ENCODE data around the gene PPP4R4. TPM values are rescaled to one million over a fixed set of nuclear protein-coding genes. Genes with fewer than 3 reads are reported as not detected.

Gene PPP4R4
- total RNA-seq, 1 experiment from 2014 or later: not detected

- DNase-seq: no peak
- ChIA-PET CTCF (no interaction called here), POLR2A (ENCODE audit: unreplicated experiment) (no interaction called here)
- Histone ChIP-seq H3K9me3 (ENCODE audit: insufficient read depth, low read depth) (no peaks in the 10 kb centered on the region), H3K36me3 (ENCODE audit: low read depth) (no peaks in the 10 kb centered on the region), H3K27ac (no peak overlapping the region), H3K79me2 (ENCODE audit: low read depth) (no peaks in the 10 kb centered on the region), H4K20me1 (ENCODE audit: insufficient read depth) (no peaks in the 10 kb centered on the region), H3K4me2 (no peak overlapping the region), H3F3A (ENCODE audit: insufficient read depth, low read depth) (no peaks in the 10 kb centered on the region), H3K4me1 (replicated peaks; ENCODE audit: insufficient read depth) (no peaks in the 10 kb centered on the region), H3K4me3 (no peak overlapping the region), H2AFZ (no peak overlapping the region), H3K27me3 (ENCODE audit: insufficient read depth, low read depth) (peaks cover 36% of the 10 kb centered on the region), H3K9me2 (ENCODE audit: insufficient read depth) (no peaks in the 10 kb centered on the region)
- TF ChIP-seq, protein P1, sequence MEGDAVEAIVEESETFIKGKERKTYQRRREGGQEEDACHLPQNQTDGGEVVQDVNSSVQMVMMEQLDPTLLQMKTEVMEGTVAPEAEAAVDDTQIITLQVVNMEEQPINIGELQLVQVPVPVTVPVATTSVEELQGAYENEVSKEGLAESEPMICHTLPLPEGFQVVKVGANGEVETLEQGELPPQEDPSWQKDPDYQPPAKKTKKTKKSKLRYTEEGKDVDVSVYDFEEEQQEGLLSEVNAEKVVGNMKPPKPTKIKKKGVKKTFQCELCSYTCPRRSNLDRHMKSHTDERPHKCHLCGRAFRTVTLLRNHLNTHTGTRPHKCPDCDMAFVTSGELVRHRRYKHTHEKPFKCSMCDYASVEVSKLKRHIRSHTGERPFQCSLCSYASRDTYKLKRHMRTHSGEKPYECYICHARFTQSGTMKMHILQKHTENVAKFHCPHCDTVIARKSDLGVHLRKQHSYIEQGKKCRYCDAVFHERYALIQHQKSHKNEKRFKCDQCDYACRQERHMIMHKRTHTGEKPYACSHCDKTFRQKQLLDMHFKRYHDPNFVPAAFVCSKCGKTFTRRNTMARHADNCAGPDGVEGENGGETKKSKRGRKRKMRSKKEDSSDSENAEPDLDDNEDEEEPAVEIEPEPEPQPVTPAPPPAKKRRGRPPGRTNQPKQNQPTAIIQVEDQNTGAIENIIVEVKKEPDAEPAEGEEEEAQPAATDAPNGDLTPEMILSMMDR (conservative IDR thresholded peaks at IDR 0.05): no peak
- no peak for TF ChIP-seq EZH2 (IDR thresholded peaks at IDR 0.05; ENCODE audit: low read depth)
- intact Hi-C loops (cut with micrococcal nuclease; ENCODE audit: unreplicated experiment): no loop called here
- no TSS peak for BruUV-seq (replicated peaks)
These were observed 117.9 kb downstream of the PPP4R4 start for GRCh38 chr14:94291906-94292525.

DNA sequence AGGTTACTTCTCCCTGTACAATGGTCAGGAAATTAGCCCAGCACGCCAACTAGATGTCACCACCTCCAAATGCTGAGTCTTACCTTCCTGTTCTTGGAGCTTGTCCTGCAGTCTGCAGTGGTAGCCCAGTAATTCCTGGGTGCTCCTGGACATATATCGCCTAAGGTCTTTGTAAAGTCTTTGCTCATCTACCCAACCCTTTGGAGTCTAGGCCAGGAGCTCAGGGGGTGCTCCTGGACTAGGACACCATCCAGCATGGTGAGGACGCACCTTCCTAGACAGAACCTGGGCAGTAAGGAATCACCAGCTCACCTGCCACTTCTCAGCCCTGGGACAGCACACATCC is 118.4 kb downstream of the PPP4R4 start:
- no TSS peak for BruUV-seq (replicated peaks)

GRCh38 chr14:94292872-94293577 is 118.9 kb downstream of the PPP4R4 start, which contains the start of gene SERPINA10:
SERPINA10 (minus strand) TSS chr14:94293268; CDS start chr14:94290593, 2,675 bp downstream.
- Histone ChIP-seq H4K20me1 (ENCODE audit: insufficient read depth) (no peaks in the 10 kb centered on the region), H3K4me3 (no peak within 1 kb of the TSS), H3K79me2 (ENCODE audit: low read depth) (no peaks in the 10 kb centered on the region), H3K27ac (no peak within 1 kb of the TSS), H3F3A (ENCODE audit: insufficient read depth, low read depth) (no peaks in the 10 kb centered on the region), H3K4me1 (replicated peaks; ENCODE audit: insufficient read depth) (no peaks in the 10 kb centered on the region), H3K27me3 (ENCODE audit: insufficient read depth, low read depth) (peaks cover 33% of the 10 kb centered on the region), H3K36me3 (ENCODE audit: low read depth) (no peaks in the 10 kb centered on the region), H3K9me3 (ENCODE audit: insufficient read depth, low read depth) (no peaks in the 10 kb centered on the region), H2AFZ (no peak within 1 kb of the TSS), H3K4me2 (no peak within 1 kb of the TSS), H3K9me2 (ENCODE audit: insufficient read depth) (no peaks in the 10 kb centered on the region)
- ChIA-PET POLR2A (ENCODE audit: unreplicated experiment) (no interaction called here), CTCF (no interaction called here)
- intact Hi-C loops (cut with micrococcal nuclease; ENCODE audit: unreplicated experiment): no loop called here
- TF ChIP-seq, protein P1 (conservative IDR thresholded peaks at IDR 0.05): no peak
- TF ChIP-seq EZH2 (IDR thresholded peaks at IDR 0.05; ENCODE audit: low read depth): no peak
- no peak for DNase-seq
- no TSS peak for BruUV-seq (replicated peaks)

More for the DNA sequence above, 118.4 kb downstream of the PPP4R4 start:
- no peaks in the 10 kb centered on the region for H3K36me3 ChIP-seq (ENCODE audit: low read depth)
- no peaks in the 10 kb centered on the region for H3K79me2 ChIP-seq (ENCODE audit: low read depth)
- ChIA-PET CTCF (no interaction called here), POLR2A (ENCODE audit: unreplicated experiment) (no interaction called here)
- no peaks in the 10 kb centered on the region for H3F3A ChIP-seq (ENCODE audit: insufficient read depth, low read depth)
- H2AFZ ChIP-seq: no peak overlapping the region
- H3K9me3 ChIP-seq (ENCODE audit: insufficient read depth, low read depth): no peaks in the 10 kb centered on the region
- no peak for TF ChIP-seq EZH2 (IDR thresholded peaks at IDR 0.05; ENCODE audit: low read depth)
- TF ChIP-seq, protein P1 (conservative IDR thresholded peaks at IDR 0.05): no peak
- H3K4me3 ChIP-seq: no peak overlapping the region
- no peaks in the 10 kb centered on the region for H4K20me1 ChIP-seq (ENCODE audit: insufficient read depth)
- H3K4me1 ChIP-seq (replicated peaks; ENCODE audit: insufficient read depth): no peaks in the 10 kb centered on the region
- peaks cover 33% of the 10 kb centered on the region for H3K27me3 ChIP-seq (ENCODE audit: insufficient read depth, low read depth)
- no peak overlapping the region for H3K4me2 ChIP-seq
- no peaks in the 10 kb centered on the region for H3K9me2 ChIP-seq (ENCODE audit: insufficient read depth)
- intact Hi-C loops (cut with micrococcal nuclease; ENCODE audit: unreplicated experiment): no loop called here
- DNase-seq: no peak
- no peak overlapping the region for H3K27ac ChIP-seq

Measured in PC-9 (cell line).